Measurements from ENCODE around the gene PTPRS.
"Not testable (repeated sequence)": the region's sequence is repeated elsewhere in the genome, so short reads cannot be mapped to it uniquely, and the experiment has no call there.

PTPRS gene

DNA sequence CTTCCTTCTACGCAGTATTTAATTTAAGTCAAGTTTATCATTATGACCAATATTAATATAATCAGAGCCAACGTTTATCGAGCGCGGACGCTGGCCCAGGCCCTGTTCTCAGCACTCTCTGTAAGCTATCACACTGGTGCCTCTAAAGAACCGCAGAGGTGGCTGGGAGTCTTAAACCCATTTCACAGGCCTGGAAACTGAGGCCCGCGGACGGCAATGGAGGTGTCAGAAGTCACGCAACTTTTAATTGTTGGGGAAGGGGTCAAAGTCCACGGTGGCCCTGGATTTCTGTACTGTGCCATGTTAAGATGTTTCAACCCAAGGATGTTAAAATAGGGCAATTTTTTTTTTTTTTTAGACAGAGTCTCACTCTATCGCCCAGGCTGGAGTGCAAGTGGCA is 8.8 kb downstream of the PTPRS start:
- DNase-seq, result no peak

DNA sequence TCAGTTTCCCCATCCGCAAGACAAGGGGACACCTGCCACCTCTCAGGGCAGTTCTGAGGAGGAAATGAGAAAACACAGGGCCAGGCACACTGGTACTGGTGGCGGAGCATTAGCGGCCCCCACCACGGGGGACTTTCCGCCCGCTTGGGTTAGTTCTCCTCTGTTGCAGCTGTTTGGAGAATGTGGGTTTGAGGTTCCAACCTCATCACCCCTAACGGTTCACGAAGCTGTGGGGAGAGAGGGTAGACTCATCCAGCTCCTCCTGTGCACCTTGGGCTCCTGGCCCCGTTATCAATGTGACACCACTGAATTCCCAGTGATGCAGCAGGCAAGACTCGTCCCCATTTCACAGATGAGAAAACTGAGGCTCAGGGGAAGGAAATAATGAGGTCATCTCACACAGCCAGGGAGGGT is 10.3 kb downstream of the PTPRS start:
- DNase-seq, result no peak

DNA sequence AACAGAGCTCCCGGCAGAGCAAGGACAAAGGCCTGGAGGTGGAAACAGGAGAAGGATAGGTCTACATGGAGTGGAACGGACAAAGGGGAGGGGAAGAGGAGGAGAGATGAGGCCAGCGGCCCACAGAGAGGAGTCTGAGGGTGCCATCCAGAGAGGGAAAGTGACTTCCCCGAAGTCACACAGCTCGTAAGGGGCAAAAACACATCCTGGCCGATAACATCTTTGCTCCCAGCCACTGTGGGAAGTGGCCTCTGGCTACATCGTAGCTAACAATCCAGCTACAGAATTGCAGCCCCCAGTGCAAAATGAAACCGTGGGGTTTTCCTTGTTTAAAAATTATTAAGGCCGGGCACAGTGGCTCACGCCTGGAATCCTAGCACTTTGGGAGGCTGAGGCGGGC is 11.5 kb downstream of the PTPRS start:
- DNase-seq, result no peak

DNA sequence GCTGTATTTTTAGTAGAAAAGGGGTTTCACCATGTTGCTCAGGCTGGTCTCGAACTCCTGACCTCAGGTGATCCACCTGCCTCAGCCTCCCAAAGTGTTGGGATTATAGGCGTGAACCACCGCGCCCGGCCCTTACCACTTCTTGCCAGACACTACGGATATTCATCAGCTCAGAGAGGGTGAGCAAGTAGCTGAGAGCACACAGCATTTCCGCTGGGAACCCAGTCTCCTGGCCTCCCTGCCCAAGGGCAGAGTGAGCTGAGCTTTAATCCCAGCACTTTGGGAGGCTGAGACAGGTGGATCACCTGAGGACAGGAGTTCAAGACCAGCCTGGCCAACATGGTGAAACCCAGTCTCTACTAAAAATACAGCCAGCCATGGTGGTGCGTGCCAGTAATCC is 12.2 kb downstream of the PTPRS start:
- not testable (repeated sequence) for DNase-seq

DNA sequence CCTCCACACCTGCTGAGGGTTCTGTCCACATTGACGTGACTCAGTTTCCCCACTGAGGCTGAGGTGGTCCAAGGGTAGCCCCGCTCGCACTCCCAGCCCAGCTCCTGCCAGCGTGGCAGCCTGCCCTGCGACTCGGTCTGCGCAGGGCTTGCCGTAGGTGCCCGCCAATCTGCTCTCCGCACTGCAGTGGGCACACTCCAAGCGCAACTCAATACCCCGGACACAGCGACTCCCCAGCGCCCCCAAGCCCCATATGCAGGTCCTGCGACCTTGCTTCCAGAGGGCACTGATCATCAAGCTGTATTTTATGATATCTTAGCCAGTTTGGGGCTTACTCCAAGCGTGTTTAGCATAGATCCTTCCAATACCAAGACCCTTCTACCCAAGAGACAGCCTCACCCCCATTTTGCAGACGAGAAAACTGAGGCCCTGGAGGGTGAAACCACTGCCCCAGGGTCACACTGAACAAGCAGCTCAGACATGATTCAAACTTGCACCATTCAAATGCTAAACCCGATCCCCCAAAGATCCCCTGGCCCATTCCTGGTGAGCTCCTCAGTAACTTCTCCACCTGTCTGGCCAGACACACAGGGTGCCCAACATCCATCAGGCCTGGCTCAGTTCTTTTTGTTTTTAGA is 13.5 kb downstream of the PTPRS start:
- DNase-seq, result no peak

DNA sequence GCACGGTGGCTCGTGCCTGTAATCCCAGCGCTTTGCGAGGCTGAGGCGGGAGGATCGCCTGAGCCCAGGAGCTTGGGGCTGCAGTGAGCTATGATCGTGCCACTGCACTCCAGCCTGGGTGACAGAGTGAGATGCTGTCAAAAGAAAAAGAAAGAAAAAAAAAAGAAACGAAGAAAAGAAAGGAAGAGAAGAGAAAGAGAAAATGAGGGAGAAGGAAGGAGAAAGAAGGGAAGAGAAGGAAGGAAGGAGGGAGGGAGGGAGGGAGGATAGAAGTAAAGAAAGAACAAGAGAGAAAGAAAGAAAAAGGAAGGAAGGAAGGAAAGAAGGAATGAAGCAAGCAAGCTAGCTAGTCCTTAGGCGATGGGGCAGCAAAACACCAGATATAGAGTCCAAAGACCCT is 14.1 kb downstream of the PTPRS start:
- DNase-seq, result no peak

DNA sequence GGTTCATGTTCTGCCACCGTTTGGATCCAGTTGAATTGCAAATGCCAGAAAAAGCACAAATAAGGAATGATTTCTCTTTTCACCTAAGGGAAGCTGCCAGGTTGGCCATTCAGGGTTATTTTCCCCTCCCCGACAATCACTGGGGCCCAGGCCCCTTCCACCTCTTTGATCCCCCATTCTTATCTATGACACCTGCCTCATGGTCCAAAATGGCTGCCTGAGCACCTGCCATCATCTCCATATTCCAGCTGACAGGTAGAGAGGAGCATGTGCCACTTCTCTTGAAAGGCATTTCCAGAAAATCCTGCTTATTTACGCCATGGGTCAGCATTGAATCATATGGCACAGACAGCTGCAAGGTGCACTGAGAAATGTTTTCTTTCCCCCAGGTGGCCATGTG is 15.7 kb downstream of the PTPRS start:
- DNase-seq, result no peak

DNA sequence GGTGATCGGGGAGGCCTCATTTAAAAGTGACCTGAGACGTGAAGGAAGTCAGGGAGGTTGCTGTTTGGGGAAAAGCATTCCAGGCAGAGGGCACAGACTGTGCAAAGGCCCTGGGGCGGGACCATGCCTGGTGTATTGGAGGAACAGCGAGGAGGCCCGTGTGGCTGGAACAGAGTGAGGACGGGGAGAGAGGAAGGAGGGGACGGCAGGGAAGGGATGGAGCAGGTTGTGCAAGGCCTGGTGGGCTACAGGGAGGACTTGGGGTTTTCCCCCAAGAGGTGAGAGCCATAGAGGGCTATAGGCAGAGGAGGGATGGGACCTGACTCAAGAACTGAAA is 17.2 kb downstream of the PTPRS start:
- no peak for DNase-seq

DNA sequence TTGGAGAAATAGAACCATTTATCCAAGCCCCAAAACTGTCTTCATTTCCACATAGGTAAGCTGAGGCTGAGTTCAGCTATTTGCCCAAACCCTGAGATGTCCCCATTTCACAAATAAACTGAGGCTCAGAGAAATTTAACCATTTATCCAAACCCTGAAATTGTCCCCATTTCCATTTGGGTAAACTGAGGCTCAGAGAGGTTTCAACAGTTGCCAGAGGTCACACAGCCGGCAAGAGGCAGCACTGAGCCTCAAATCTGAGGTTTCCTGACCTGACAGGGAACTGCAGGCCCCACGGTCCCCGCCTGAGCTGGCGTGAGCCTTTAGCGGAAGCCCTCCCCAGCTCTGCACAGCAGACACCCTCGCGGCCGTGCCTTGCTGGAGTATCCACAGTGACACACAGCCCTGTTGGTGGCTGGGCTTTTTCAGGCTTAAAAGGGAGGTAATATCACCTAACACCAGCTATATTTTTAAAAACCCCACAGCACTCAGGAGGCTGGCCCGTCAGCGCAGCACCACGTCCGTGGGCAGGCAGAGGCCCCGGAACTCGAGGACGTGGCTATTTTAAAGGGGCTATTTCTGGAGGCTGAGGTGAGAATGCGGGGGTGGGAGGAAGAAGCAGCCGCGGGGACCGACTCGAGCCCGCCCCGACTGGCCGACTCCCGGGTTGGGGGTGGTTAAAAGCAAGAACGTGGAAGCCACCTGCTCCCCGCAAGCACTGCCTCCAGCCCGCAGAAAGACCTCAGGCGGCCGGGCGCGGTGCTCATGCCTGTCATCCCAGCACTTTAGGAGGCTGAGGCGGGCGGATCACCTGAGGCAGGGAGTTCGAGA is 18.5 kb downstream of the PTPRS start:
- peak; percentile 45 for DNase-seq

DNA sequence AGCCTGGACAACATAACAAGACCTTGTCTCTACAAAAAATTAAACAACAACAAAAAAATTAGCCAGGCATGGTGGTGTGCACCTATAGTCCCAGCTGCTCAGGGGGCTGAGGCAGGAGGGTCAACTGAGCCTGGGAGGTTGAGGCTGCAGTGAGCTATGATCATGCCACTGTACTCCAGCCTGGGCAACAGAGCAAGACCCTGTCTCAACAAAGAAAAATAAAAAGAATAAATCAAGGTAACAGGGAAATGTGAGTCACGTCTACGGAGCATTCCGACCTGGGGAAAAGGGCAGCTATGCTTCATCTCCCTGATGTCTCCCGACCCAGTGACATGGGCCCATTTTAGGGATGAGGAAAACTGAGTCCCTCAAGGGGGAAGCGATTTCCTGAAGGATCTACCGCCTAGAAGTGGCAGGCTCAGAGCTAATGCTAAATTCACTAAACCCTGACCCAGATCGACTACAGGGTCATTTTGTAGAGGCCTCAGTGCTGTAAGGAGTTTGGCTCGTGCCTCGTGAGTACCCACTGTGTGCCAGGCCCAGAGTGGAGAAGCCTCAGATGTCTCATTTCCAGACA is 19.5 kb downstream of the PTPRS start:
- DNase-seq, result no peak

DNA sequence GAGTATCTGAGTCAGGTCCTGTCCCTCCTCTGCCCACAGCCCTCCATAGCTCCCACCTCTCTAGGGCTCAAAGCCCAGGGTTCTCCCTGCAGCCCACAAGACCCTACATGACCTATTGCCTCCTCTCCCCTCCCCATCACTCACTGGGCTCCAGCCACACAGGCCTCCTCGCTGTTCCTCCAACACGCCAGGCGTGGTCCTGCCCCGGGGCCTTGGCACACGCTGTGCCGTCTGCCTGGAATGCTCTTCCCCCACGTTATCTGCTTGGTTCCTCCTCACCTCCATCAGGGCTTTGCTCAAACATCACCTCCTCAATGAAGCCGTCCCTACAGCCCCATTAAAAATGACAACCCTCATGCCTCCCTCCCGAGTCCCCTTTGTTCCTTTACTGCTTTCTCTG is 21.1 kb downstream of the PTPRS start:
- DNase-seq, result no peak

DNA sequence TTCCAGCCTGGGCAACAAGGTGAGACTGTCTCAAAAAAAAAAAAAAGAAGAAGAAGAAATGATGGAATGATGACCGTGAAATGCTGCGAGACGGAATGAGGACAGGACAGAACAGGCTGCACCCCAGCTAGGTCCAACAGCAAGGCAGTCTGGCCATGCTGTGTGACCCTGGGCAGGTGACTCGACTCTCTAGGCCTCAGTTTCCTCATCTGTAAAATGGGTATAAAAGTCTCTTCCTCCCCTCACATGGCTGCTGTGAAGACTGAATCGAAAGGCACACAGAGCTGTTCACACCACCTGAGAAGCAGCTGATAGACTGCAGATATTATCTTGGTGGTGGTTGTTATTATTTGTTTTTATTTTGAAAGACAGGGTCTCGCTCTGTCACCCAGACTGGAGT is 22.3 kb downstream of the PTPRS start:
- no peak for DNase-seq

DNA sequence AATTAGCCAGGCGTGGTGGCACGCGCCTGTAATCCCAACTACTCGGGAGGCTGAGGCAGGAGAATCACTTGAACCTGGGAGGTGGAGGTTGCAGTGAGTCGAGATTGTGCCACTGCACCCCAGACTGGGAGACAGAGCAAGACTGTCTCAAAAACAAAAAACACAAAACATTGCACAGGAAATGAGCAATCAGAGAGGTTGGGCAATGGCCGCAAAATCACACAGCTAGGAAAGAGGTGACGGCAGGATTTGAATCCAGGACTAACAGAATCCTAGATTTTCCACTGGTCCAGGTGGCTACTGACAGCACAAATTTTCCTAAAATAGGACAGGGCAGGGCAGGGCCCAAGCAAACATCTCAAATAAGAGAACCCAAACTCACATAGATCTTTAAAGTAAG is 23.3 kb downstream of the PTPRS start:
- no peak for DNase-seq

DNA sequence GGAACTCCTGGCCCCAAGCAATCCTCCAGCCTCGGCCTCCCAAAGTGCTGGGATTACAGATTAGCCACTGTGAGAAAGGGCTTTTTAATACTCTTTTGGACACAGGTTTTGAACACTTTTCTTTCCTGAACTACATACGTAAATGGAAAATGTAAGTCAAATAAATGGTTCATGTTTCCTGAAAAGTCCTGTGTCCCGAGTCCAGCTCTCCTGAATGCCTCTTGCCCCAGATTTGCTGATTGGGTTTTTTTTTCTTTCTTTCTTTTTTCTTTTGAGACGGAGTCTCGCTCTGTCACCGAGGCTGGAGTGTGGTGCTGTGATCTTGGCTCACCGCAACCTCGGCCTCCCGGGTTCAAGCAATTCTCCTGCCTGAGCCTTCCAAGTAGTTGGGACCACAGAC is 24.5 kb downstream of the PTPRS start:
- no peak for DNase-seq

DNA sequence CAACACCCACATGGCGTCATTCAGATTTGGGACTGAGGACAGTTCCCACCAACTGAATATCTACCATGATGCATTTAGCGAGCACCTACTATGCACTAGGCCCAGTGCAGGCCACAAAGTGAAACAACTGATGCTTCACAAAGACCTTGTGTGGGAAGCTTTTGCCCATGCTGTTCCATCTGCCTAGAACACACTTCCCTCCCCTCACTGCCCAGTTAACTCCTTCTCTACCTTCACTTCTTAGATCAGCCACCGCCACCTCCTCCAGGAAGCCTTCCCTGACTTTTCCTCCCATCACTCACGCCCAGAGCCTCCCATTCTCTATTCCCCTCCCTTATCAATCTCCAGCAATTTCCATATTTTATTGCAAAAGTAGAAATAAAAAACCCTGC is 25.7 kb downstream of the PTPRS start:
- no peak for DNase-seq

DNA sequence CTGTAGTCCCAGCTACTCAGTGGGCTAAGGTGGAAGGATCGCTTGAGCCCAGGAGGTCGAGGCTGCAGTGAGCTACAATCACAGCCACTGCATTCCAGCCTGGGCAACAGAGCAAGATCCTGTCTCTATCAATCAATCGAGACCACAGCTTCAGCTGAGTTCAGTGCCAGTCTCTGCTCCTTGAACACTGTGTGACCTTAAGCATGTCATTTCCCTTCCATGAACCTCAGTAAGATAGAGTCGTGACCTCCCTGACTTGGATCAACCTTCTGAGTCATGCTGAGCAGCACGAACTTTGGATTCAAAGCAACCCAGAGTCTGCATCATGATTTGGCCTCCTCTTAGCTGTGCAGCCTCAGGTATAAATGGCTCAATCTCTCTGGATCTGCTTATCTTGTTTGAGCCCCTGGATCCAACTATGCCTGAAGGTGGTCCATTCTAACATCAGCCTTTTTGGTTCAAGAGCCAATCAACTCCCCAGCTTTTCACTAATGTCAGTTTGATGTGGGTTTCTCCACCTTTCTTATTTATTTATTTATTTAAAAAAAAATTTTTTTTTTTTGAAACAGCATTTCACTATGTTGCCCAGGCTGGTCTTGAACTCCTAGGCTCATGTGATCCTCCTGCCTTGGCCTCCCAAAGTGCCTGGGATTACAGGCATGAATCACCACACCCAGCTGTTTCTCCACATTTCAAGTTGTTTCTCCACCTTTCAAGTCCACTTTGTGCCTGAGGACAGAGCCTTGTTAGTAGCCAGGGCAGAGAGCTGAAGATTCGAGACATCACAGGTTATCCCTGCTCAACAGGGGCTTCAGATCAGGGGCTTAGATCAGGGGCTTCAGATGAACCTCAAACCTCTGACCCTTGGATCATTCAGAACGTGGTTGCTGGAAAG is 26.4 kb downstream of the PTPRS start:
- DNase-seq, result no peak

DNA sequence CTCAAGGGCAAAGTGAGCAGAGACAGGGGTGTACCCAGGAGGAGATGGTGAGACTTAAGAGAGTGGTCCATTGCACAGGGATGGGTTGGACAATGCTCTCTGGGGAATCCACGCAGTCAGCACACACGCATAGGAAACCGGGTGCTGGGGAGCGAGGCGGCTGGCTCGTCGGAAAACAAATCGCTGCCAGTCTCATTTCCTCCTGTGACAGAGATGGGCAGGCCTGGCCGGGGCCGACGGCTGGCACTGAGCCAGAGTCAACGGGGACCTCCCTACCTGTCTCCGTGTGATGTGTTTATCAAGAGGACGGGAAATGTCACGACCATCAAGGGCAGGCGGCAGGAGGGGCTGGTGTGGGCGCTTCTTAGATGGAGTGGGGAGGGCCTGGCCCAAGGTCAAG is 27.3 kb downstream of the PTPRS start:
- DNase-seq, result no peak

DNA sequence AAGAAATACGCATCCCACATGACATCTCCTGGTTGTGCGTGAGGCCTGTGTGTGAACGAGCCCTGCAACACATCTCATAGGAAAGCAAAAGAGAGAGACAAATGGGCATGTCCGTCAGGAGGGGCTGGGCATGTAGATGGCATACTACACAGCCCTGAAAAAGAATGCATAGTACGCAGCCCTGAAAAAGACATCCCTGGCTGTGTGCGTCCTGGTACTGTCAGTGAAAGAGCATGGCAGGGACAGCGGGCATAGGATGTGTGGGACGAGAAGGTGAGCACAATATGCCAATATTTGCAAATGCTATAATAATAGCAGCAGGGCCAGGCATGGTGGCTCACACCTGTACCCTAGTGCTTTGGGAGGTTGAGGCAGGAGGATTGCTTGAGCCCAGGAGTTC is 28.6 kb downstream of the PTPRS start:
- no peak for DNase-seq

DNA sequence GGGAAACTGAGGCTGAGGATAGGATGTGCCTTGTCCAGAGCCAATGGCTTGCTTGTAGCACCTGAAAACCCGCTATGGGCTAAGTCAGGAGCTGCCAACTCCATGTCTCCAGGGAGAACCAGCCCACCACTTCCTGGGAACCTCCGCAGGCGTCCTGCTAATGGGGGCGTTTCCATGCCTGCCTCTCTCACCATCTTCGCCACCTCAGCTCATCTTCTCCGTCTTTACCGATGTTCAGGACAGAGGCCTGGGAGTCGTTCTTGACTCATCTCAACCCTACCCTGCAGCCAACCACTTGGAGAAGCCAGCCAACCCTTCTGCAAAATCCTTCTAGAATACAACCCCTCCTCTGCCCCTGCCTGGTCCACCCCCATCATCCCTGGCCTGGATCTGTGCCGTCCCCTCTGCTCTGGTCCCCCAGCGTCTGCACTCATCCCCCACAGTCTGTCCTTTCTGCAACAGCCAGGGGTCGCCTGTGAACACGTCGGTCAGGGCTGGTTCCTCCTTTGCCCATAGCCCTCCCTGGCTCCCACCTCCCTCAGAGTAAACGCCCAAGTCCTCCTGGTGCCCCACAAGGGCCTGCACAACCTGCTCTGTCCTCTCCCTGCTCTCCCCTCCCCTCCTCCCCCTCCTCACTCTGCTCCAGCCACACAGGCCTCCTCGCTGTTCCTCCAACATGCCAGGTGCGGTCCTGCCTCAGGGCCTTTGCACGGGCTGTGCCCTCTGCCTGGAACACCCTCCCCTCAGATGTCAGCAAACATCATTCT is 31.0 kb downstream of the PTPRS start:
- DNase-seq, result no peak

DNA sequence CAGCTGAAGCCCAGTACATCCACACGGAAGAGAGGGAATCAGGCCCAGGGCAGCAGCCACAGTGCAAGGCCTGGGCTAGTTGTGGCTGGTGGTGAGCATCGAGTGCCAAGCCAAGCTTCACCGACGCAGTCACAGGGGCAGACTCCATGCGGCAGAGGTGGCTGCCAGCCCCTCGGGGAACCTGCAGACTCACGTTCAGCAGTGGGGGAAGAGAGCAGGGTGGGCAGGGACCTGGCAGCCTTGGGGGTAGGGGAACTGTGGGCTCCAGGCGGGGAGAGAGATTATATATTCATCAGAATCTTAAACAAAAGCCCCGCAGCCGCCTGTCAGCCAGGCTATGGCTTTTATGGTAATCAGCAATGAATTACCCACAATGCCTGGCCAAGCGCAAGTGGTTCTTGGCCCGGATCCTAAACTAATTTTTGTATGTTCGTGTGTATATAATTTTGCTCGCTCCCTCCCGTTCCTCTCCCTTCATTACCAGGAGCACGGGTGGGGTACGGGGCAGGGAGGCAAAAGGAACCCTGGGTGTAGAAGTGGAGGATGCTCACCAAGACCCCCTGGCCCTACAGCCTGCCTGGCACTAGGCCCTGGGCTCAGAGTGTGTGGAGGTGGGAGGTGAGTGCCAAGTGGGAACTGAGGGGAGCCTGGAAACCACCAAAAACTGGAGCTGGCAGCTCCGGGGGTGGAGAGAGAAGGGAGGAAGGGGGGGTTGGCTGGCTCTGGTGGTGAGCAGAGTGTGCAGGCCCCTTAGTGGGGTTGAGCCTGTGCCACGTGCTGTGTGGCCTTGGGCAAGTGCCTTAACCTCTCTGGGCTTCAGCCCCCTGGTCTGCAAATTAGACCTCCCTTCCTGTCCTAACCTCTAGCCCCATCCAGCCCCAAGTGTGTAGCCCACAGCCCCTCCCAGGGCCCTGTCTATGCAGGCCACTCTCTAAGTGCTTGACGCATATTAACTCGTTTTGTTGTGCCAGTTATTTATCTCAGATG is 31.9 kb downstream of the PTPRS start:
- no peak for DNase-seq

DNA sequence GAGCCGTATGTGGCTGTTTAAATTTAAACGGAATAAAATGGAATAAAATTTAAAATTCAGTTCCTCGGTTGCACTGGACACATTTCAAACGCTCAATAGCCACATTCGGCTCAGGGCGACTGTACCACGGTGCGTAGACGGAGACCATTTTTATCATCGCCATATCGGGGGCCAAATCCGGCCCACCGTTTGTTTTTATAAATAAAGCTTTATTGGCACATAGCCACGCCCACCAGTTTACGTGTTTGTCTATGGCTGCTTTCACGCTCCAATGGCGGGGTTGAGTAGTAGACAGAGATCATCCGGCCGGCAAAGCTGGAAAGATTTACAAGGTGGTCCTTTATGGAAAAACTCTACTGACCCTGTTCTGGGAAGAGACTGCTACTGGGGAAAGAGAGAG is 33.0 kb downstream of the PTPRS start:
- no peak for DNase-seq

Measured in stimulated activated CD8-positive, alpha-beta memory T cell treated with anti-CD3 and anti-CD28 coated beads, Interleukin-4, amount 100 ng/mL, for 48 hours (primary cell).